HepG2 (cell line): ENCODE results near the gene PCDHB14. TPM values are rescaled to one million over a fixed set of nuclear protein-coding genes. Genes with fewer than 3 reads are reported as not detected.

Experiments used
- ATAC-seq: fragments of 200-7000 bp; cut with Tn5 transposase; 3 replicates; pipeline ENCODE4 v1.9.1; 2020; ENCODE audit warnings: mild to moderate bottlenecking, moderate library complexity
- Bru-seq: library from RNA; stranded (reverse); fragments of 400-500 nt; gene quantifications from one replicate; lab custom pipeline; 2021; lab: Mats Ljungman, UMichigan
- BruChase-seq, 2 experiments: library from RNA; stranded (reverse); fragments of 400-500 nt; gene quantifications; one replicate each; lab custom pipeline; 2021; lab: Mats Ljungman, UMichigan
- BruUV-seq: library from RNA; stranded (reverse); fragments of 400-500 nt; replicated peaks from 2 replicates; lab custom pipeline; 2021; lab: Mats Ljungman, UMichigan
- CTCF ChIA-PET: fragments of 300-600 bp; formaldehyde crosslinking; extraction: SDS; loops from one replicate; lab custom pipeline; 2021; ENCODE audit warnings: low total read pairs, inconsistent platforms, low intra/inter-chr PET ratio; lab: Yijun Ruan, JAX
- POLR2A ChIA-PET: fragments of 350-600 bp; sonication (Branson Sonifier 250); formaldehyde crosslinking; loops from one replicate; lab custom pipeline; 2020; ENCODE audit warnings: antibody characterized with exemption, inconsistent platforms; lab: Yijun Ruan, JAX
- DNase-seq: peaks from one replicate; pipeline ENCODE4 v3.0.0-alpha.2; 2015; ENCODE audit warnings: low spot score
- FAIRE-seq: peaks from 3 replicates; lab custom pipeline; 2011; peaks lifted over from hg19 to GRCh38; lab: Jason Lieb, UNC
- H2AFZ ChIP-seq: one replicate; pipeline ENCODE4 v1.6.1; 2011; ENCODE audit warnings: low read length, inconsistent platforms
- H3K27ac ChIP-seq: fragments of 300-600 bp; 3 replicates; pipeline ENCODE4 v1.8.0; 2011; ENCODE audit warnings: mixed run types, mild to moderate bottlenecking, mixed read lengths, low read length, inconsistent platforms; ENCODE audit not compliant: insufficient read depth; ENCODE audit errors: extremely low read length
- H3K27me3 ChIP-seq, 2 experiments: fragments of 200-600 bp in 1 of 2; 2 replicates in 1 of 2; 3 replicates in 1 of 2; pipeline versions ENCODE4 v1.6.0 to v1.8.0; 2011; ENCODE audit warnings: low read length in 2 of 2, mild to moderate bottlenecking in 2 of 2, moderate library complexity in 2 of 2, inconsistent platforms in 1 of 2; ENCODE audit not compliant: insufficient read depth in 2 of 2, control insufficient read depth in 1 of 2
- H3K36me3 ChIP-seq, 2 experiments: fragments of 200-600 bp in 1 of 2; replicated peaks in 1 of 2; 2 replicates in 1 of 2; 3 replicates in 1 of 2; pipeline versions ENCODE4 v1.5.1 to v1.8.0; 2011; ENCODE audit warnings: low read length in 2 of 2, inconsistent platforms in 1 of 2; ENCODE audit not compliant: insufficient read depth in 2 of 2, control insufficient read depth in 1 of 2
- H3K4me1 ChIP-seq: 2 replicates; pipeline ENCODE4 v1.5.1; 2012; ENCODE audit warnings: low read length, inconsistent platforms; ENCODE audit not compliant: insufficient read depth
- H3K4me2 ChIP-seq: 2 replicates; pipeline ENCODE4 v1.6.0; 2011; ENCODE audit warnings: low read depth, low read length, inconsistent platforms
- H3K4me3 ChIP-seq, 3 experiments: fragments of 200-600 bp in 1 of 3; sonication (generic), shearing (Covaris generic) in 1 of 3; replicated peaks in 1 of 3; 2 replicates each; pipeline ENCODE4 v1.5.1; 2011 to 2016; ENCODE audit warnings: low read length in 3 of 3, inconsistent platforms in 2 of 3, low read depth in 2 of 3, mild to moderate bottlenecking in 2 of 3, control low read depth in 1 of 3, mixed read lengths in 1 of 3; ENCODE audit not compliant: insufficient read depth in 1 of 3
- H3K79me2 ChIP-seq: one replicate; pipeline ENCODE4 v1.6.1; 2011; ENCODE audit warnings: low read length, inconsistent platforms; ENCODE audit not compliant: insufficient read depth
- H3K9ac ChIP-seq: 2 replicates; pipeline ENCODE4 v1.6.0; 2011; ENCODE audit warnings: mild to moderate bottlenecking, low read depth, low read length, inconsistent platforms; ENCODE audit not compliant: insufficient read depth
- H3K9me3 ChIP-seq: 2 replicates; pipeline ENCODE4 v1.5.1; 2012; ENCODE audit warnings: mild to moderate bottlenecking, low read length
- H4K20me1 ChIP-seq: 2 replicates; pipeline ENCODE4 v1.6.0; 2011; ENCODE audit warnings: inconsistent platforms, mild to moderate bottlenecking, low read length, moderate library complexity; ENCODE audit not compliant: insufficient read depth
- MED13 ChIP-seq: sonication (generic); formaldehyde crosslinking; IDR thresholded peaks from 2 replicates; pipeline ENCODE4 v1.5.0; 2020; ENCODE audit warnings: missing genetic modification reagents
- SMC3 ChIP-seq: IDR thresholded peaks from 2 replicates; pipeline ENCODE4 v1.6.1; 2011; ENCODE audit warnings: low read length, improper control_type of control experiment
- SP4 ChIP-seq: sonication (generic); formaldehyde crosslinking; IDR thresholded peaks from 2 replicates; pipeline ENCODE4 v1.8.1; 2023; ENCODE audit warnings: mild to moderate bottlenecking, missing genetic modification reagents
- STAG1 ChIP-seq: sonication (generic); formaldehyde crosslinking; IDR thresholded peaks from 2 replicates; pipeline ENCODE4 v1.4.0; 2020; ENCODE audit warnings: missing genetic modification reagents
- ZBTB44 ChIP-seq: sonication (generic); formaldehyde crosslinking; IDR thresholded peaks from 2 replicates; pipeline ENCODE4 v1.4.0; 2020; ENCODE audit warnings: missing genetic modification reagents
- ZNF775 ChIP-seq: sonication (generic); formaldehyde crosslinking; IDR thresholded peaks from 2 replicates; pipeline ENCODE4 v1.4.0; 2020; ENCODE audit warnings: missing genetic modification reagents, mild to moderate bottlenecking, moderate library complexity, borderline replicate concordance
- WGBS: methylation state at CpG from one replicate; pipeline ENCODE4 v1.1.6; 2017; ENCODE audit warnings: low lambda C conversion rate; 5-methylcytosine and 5-hydroxymethylcytosine counted together
- in situ Hi-C: cut with HindIII; loops from 2 replicates; pipeline ENCODE4 v1.10.0; 2017; ENCODE audit warnings: low pct_unique_long_range_greater_than_20kb; ENCODE audit not compliant: extremely low pct_ligation_motif_present
- intact Hi-C: fragments of 100-400 bp; cut with micrococcal nuclease; formaldehyde crosslinking; loops from one replicate; pipeline ENCODE4 v1.10.0; 2022; ENCODE audit not compliant: unreplicated experiment
- long read RNA-seq, 2 experiments: library from RNA in 1 of 2; library from polyadenylated mRNA in 1 of 2; stranded (forward) in 1 of 2; unstranded in 1 of 2; transcript quantifications; one replicate each; pipeline ENCODE4 v2.0.0, GENCODE V29; 2019 to 2022
- polyA minus RNA-seq, 3 experiments: library from RNA; depleted of rRNA, polyadenylated mRNA; stranded (reverse); fragments of >200 nt; gene quantifications; 2 replicates each; pipeline ENCODE4 v1.2.3, GENCODE V29; 2011; ENCODE audit warnings: low replicate concordance in 1 of 3
- polyA plus RNA-seq, 8 experiments: library from polyadenylated mRNA; depleted of rRNA in 3 of 8; stranded (reverse) in 7 of 8; unstranded in 1 of 8; fragments of >200 nt; fragmentation: Illumina TruSeq in 4 of 8; extraction: Trizol in 4 of 8; gene quantifications; 2 replicates each; pipeline versions ENCODE4 v1.2.1 to v1.2.3, GENCODE V29; 2011 to 2016; ENCODE audit warnings: low read depth in 4 of 8, missing spikeins in 1 of 8, mixed read lengths in 1 of 8; ENCODE audit not compliant: insufficient read depth in 1 of 8
- total RNA-seq, 5 experiments: library from RNA; depleted of rRNA; stranded (reverse); fragments of >200 nt; fragmentation: Illumina TruSeq; extraction: Trizol; gene quantifications; 2 replicates each; pipeline ENCODE4 v1.2.3, GENCODE V29; 2016; ENCODE audit warnings: low read depth in 1 of 5
- TF ChIP-seq, protein P1 (sequence below): sonication (generic); formaldehyde crosslinking; IDR thresholded peaks from 2 replicates; pipeline ENCODE4 v1.5.0; 2020; ENCODE audit warnings: mild to moderate bottlenecking, missing genetic modification reagents, moderate library complexity
- TF ChIP-seq, protein P2 (sequence below), 2 experiments: sonication (generic) in 1 of 2; formaldehyde crosslinking in 1 of 2; IDR thresholded peaks; 2 replicates each; pipeline versions ENCODE4 v1.4.0 to v1.6.1; 2018 to 2020; ENCODE audit warnings: missing genetic modification reagents in 2 of 2, borderline replicate concordance in 1 of 2, low read depth in 1 of 2, mild to moderate bottlenecking in 1 of 2, missing biosample characterization in 1 of 2
- TF ChIP-seq, protein P3 (sequence below): sonication (generic); formaldehyde crosslinking; IDR thresholded peaks from 2 replicates; pipeline ENCODE4 v1.4.0; 2020; ENCODE audit warnings: missing genetic modification reagents, mild to moderate bottlenecking, borderline replicate concordance

PCDHB14 gene
- total RNA-seq (2016; rRNA removed; fragmentation: Illumina TruSeq; extraction: Trizol) (0.32 and 0.40 TPM in 2 replicates), polyA plus RNA-seq (2011; rRNA removed) (0.37 and 0.73 TPM in 2 replicates), polyA minus RNA-seq (2011; rRNA and poly(A)+ RNA removed; ENCODE audit: low replicate concordance) (0.02 and 0.62 TPM in 2 replicates), Bru-seq, nascent RNA (percentile 40 among the genes with signal in this experiment), BruChase-seq, experiment 1, labeled RNA remaining after a 6-hour chase (percentile 58 among the genes with signal in this experiment), BruChase-seq, experiment 2, labeled RNA remaining after a 2-hour chase (percentile 49 among the genes with signal in this experiment)
- not detected in 2 replicates for total RNA-seq (2016; cell fraction: cytosol; rRNA removed; fragmentation: Illumina TruSeq; extraction: Trizol; ENCODE audit: low read depth)
- 0.13 and 0.30 TPM in 2 replicates for total RNA-seq (2016; cell fraction: insoluble cytoplasmic fraction; rRNA removed; fragmentation: Illumina TruSeq; extraction: Trizol)
- total RNA-seq (2016; cell fraction: membrane; rRNA removed; fragmentation: Illumina TruSeq; extraction: Trizol) = 0.06 and 0.07 TPM in 2 replicates
- total RNA-seq (2016; cell fraction: nucleus; rRNA removed; fragmentation: Illumina TruSeq; extraction: Trizol) = 1.1 and 1.2 TPM in 2 replicates
- 0.33 and 0.40 TPM in 2 replicates for polyA plus RNA-seq (2011; cell fraction: cytosol; rRNA removed)
- 1.5 and 1.9 TPM in 2 replicates for polyA plus RNA-seq (2011; cell fraction: nucleus; rRNA removed)
- polyA plus RNA-seq (2012) = 0.46 and 0.55 TPM in 2 replicates
- polyA plus RNA-seq (2016; cell fraction: cytosol; fragmentation: Illumina TruSeq; extraction: Trizol; ENCODE audit: low read depth) = not detected in 2 replicates
- polyA plus RNA-seq (2016; cell fraction: insoluble cytoplasmic fraction; fragmentation: Illumina TruSeq; extraction: Trizol; ENCODE audit: low read depth) = 0.20 and 0.26 TPM in 2 replicates
- polyA plus RNA-seq (2016; cell fraction: membrane; fragmentation: Illumina TruSeq; extraction: Trizol; ENCODE audit: low read depth) = not detected in 2 replicates
- 2.0 and 2.3 TPM in 2 replicates for polyA plus RNA-seq (2016; cell fraction: nucleus; fragmentation: Illumina TruSeq; extraction: Trizol; ENCODE audit: insufficient read depth, low read depth)
- 0.26 and 0.40 TPM in 2 replicates for polyA minus RNA-seq (2011; cell fraction: cytosol; rRNA and poly(A)+ RNA removed)
- polyA minus RNA-seq (2011; cell fraction: nucleus; rRNA and poly(A)+ RNA removed) = 0.64 and 0.75 TPM in 2 replicates
- long read RNA-seq, experiment 1 = 0 reads
- long read RNA-seq, experiment 2 = 0 reads

DNA sequence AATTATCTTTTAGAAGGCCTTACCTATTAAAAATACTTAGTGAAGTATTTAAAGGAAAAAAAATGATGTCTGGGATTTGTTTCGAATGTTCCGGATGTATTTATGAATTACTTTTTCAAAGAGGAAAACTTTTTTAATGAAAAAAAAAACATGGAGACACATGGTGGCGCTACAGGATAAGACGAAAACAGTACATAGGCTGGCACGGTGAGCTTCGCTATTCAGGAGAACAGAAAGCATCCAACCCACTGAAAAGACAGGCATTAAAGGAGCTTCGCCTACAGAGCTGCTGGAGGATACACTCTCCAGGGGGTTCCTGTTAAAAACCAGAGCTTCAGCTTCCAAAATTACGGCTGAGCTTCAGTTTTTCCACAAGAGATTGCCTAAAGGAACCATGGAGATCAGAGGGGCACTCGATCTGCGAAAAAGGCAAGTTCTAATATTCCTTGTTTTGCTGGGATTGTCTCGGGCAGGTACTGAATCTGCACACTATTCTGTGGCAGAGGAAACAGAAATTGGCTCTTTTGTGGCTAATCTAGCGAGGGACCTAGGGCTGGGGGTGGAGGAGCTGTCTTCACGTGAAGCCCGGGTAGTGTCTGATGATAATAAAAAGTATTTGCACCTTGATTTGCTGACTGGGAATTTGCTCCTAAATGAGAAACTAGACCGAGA lies at the start of gene PCDHB14:
TSS of gene PCDHB14 (plus strand) at position 232 of the 672 bp plus-strand sequence. CDS start at position 395, 163 bp downstream.
- in situ Hi-C loops = loop anchor here (5.0 kb wide), 1 partner anchor 339 kb away; no protein-coding TSS in a partner anchor
- H2AFZ ChIP-seq = peak within 1 kb of the TSS; percentile 91
- peak; percentile 60 for FAIRE-seq
- 11% methylated on average over 15 of the region's 15 CpGs for WGBS
- no peaks in the 10 kb centered on the region for H3K79me2 ChIP-seq
- H4K20me1 ChIP-seq = no peaks in the 10 kb centered on the region
- DNase-seq = peak; percentile 45
- ChIA-PET POLR2A (interaction anchor here (0.6 to 0.9 kb wide), 2 partner anchors 341 kb away, joined by 3 to 4 read pairs; no protein-coding TSS in a partner anchor), CTCF (interaction anchor here (1.1 to 2.1 kb wide), 5 partner anchors 301 to 344 kb away, joined by 4 to 14 read pairs (median 5); no protein-coding TSS in a partner anchor)
- no peak within 1 kb of the TSS for H3K27ac ChIP-seq
- intact Hi-C loops = loop anchor here (1.0 to 5.0 kb wide), 2 partner anchors 299 to 341 kb away; no protein-coding TSS in a partner anchor
- BruUV-seq = TSS peak; percentile 52
- H3K9ac ChIP-seq = peak within 1 kb of the TSS; percentile 45
- no peaks in the 10 kb centered on the region for H3K36me3 ChIP-seq
- no peaks in the 10 kb centered on the region for H3K9me3 ChIP-seq
- peak within 1 kb of the TSS; percentile 41 to 57 (median 52) for H3K4me3 ChIP-seq
- peak; percentile 92 for ATAC-seq
- TF ChIP-seq SMC3 (peak; percentile 31; the same call in 1 of the 2 replicates), ZNF775 (CRISPR knock-in tag) (no peak), SP4 (CRISPR knock-in tag) (no peak), ZBTB44 (CRISPR knock-in tag) (no peak), STAG1 (CRISPR knock-in tag) (peak; percentile 57), MED13 (CRISPR knock-in tag) (no peak)
- TF ChIP-seq, protein P1, sequence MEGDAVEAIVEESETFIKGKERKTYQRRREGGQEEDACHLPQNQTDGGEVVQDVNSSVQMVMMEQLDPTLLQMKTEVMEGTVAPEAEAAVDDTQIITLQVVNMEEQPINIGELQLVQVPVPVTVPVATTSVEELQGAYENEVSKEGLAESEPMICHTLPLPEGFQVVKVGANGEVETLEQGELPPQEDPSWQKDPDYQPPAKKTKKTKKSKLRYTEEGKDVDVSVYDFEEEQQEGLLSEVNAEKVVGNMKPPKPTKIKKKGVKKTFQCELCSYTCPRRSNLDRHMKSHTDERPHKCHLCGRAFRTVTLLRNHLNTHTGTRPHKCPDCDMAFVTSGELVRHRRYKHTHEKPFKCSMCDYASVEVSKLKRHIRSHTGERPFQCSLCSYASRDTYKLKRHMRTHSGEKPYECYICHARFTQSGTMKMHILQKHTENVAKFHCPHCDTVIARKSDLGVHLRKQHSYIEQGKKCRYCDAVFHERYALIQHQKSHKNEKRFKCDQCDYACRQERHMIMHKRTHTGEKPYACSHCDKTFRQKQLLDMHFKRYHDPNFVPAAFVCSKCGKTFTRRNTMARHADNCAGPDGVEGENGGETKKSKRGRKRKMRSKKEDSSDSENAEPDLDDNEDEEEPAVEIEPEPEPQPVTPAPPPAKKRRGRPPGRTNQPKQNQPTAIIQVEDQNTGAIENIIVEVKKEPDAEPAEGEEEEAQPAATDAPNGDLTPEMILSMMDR (CRISPR knock-in tag) = peak; percentile 65
- TF ChIP-seq, protein P2, sequence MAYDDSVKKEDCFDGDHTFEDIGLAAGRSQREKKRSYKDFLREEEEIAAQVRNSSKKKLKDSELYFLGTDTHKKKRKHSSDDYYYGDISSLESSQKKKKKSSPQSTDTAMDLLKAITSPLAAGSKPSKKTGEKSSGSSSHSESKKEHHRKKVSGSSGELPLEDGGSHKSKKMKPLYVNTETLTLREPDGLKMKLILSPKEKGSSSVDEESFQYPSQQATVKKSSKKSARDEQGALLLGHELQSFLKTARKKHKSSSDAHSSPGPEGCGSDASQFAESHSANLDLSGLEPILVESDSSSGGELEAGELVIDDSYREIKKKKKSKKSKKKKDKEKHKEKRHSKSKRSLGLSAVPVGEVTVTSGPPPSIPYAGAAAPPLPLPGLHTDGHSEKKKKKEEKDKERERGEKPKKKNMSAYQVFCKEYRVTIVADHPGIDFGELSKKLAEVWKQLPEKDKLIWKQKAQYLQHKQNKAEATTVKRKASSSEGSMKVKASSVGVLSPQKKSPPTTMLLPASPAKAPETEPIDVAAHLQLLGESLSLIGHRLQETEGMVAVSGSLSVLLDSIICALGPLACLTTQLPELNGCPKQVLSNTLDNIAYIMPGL (CRISPR knock-in tag; IDR thresholded peaks at IDR 0.05; ENCODE audit: borderline replicate concordance in 1 of 2, low read depth in 1 of 2) = 0 out of 4 replicates have a peak, but pooled peaks of 1 of the 2 experiments have one; percentile 24
- TF ChIP-seq, protein P3, sequence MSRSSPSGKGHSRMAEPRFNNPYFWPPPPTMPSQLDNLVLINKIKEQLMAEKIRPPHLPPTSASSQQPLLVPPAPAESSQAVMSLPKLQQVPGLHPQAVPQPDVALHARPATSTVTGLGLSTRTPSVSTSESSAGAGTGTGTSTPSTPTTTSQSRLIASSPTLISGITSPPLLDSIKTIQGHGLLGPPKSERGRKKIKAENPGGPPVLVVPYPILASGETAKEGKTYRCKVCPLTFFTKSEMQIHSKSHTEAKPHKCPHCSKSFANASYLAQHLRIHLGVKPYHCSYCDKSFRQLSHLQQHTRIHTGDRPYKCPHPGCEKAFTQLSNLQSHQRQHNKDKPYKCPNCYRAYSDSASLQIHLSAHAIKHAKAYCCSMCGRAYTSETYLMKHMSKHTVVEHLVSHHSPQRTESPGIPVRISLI (CRISPR knock-in tag) = peak; percentile 49; the same call in 1 of the 2 replicates
- H3K27me3 ChIP-seq = peaks cover 3 to 4% of the 10 kb centered on the region in 2 experiments; a peak in 3 of 5 replicates
- peak within 1 kb of the TSS; percentile 80 for H3K4me2 ChIP-seq
- H3K4me1 ChIP-seq = 0 out of 2 replicates have a peak, but pooled peaks cover 7% of the 10 kb centered on the region
